Cortex of kidney (tissue), 1 donor: ENCODE data around the gene LRMDA.

ENCODE experiments used
- DNase-seq: peaks from one replicate; lab custom pipeline; 2025; lab: John Stamatoyannopoulos, UW

Gene LRMDA

DNA sequence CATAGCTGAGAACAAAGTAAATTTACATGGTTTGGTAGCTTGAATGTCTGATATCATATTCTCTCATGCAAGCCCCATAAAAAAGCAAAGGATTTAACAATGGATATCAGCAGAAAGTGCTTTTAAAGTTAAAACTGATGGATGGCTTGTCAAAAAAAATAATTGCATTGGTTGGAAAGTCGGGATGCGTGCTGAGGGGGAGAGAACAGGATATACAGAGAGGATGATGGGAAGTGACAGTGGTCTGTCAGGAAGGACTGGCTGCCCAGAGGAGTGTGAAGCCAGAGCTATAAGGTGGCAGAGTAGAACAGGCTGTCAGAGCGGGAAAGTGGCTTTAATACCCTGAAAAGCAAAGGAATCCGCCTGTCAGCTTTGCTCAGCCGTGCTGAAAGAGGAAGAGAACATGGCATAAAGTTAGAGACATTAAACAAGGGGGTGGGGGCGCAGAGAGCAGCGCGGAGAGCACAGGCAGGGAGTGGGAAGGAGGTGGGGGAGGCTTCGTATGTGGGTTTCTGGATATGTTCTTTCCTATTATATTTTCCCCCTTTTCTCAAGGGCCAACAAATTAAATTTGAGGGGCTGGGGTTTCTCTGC is 493.0 kb downstream of the LRMDA start:
- no peak for DNase-seq

DNA sequence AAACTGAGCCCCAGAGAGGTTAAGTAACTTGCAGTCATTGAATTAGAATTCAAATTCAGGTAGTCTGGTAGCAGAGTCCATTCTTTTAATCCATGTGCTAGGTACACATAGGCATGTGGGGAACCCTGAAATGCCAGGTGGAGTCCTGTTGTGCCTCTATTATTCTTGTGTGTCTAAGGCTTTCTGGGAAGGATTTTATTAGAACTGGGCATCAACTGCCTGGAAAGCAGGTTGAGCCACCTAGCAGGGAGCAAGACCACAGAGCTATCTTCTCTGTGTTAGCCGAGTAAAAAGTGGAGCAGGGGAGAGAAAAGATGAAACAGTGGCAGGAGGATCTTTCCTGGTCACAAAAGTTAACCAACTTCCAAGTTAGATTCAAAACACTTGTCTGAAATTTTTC is 494.6 kb downstream of the LRMDA start:
- DNase-seq: no peak

DNA sequence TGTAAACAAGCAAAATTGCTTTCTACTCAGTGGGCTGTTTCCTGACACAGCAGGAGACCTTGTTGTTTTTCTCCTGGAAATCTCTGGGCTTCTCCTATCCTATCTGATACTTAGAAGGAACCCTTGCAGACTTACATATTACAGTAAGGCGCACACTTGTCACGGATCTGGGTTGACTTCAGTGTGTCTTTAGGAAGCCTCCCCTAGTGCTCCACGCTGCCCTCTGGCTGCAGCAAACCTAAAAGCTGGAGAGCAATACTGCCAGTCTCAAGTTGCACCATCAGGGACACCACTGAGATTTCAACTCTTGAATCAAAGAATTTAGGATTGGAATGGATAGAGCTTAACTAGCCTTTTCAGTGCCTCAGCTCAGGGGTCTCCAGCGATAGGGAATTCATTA is 495.3 kb downstream of the LRMDA start:
- DNase-seq: no peak

DNA sequence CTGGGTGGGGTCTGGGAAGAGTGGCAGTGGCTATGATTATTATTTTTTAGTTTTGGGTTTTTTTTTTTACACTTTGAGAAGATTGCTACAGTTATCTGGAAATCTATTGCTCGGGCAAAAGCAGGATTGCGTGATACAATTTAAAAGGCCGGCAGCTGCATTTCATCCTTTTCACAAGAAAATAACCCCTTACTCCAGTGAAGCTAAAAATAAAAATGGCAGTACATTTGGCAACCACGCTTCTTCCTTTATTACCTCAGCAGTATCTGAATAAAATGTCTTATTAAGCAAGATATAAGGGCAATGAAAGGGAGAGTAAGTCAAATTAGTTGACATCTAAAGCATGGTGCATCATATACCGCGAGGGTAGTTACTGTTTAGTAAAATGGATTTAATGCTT is 496.8 kb downstream of the LRMDA start:
- no peak for DNase-seq

DNA sequence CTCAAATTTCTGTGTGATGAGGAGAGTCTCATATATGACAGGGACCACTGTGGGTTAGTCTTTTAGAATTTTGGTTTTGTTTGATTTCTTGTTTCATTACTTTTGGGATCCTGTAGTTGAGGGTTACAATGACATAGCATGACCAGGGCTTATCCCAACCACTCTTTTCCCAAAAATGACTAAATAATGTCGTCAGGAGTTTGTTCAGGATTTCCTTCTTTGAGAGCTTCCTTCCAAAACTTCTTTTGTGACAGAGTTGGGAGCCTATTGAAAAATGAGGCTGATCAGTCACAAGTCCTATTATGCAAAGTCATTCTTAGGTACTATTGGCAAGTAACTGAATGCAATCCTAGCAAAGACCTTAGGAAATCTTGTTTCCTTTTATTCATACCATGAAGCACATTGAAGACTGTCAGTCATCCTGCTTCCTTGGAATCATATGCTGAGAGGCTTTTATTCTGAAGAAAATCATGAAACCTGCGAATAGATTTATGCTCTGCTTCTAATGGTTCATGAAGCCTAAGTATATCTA is 498.3 kb downstream of the LRMDA start:
- no peak for DNase-seq

DNA sequence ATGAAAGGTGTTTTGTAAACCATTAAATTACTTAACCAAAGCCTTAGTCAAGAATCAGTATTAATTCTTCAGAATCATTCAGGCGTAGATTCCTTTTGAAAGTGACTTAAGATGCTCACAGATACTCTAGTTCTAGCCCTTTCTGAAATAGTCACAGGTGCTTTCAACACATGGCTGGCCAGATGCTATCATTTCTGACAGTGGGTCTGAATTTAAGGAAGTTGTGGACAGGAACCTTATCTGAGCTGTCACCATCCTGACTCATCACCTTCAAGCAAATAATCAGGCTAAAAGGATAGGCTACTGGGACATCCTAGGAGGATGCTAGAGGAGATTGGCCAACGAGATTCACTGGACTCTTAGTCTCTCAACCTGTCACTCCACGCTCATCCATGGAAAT is 501.5 kb downstream of the LRMDA start:
- no peak for DNase-seq

DNA sequence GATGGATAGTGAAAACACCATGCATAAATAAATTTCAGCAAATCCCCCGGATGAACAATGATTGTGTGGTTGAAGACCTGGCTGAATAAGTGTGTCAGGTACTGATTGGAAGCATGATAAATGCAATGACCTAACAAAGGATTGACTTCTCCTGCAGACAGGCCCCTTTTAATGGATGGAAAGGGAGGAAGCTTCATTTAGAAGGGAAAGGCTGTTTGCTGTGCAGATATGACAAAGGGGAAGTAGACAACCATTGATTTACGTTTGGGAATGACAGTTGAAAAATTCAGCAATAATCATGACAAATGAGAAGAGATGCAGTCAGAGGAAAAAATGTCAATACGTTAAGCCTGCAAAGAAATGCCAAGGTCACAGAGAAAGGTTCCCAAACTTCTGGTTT is 503.8 kb downstream of the LRMDA start:
- no peak for DNase-seq

DNA sequence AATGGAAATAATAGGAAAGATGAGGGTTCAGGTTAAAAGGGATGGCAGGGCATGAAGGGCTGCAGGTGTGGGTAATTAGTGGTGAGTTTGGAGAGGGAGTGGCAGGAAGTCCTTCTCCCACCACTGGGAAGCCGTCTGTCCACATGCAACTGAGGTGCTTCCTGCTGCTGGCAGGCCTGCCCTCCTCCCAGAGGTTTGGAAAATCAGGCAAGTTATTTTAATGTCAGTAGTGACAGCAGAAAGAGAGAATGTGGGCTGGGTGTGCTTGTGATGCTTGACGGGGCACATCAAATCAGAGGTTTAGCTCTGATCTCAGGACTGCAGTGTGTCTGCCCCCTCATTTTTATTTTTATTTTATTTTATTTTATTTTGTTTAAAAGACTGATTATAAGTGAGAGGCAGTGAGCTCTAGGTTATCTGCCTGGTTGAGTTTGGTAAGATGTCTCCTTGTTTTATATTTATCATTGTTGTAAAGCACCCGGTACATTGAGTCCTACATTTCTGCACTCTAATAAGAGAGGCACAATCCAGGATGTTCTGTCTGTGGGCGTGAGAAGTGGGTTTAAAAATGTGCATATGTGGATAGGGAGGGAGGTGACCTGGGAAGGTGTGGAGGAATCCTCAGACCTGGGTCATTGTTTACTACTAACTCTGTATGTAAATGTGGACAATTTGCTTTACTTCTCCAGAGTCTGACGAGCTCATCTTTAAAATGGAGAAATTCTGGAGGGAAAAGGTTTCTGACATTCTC is 504.4 kb downstream of the LRMDA start:
- no peak for DNase-seq

DNA sequence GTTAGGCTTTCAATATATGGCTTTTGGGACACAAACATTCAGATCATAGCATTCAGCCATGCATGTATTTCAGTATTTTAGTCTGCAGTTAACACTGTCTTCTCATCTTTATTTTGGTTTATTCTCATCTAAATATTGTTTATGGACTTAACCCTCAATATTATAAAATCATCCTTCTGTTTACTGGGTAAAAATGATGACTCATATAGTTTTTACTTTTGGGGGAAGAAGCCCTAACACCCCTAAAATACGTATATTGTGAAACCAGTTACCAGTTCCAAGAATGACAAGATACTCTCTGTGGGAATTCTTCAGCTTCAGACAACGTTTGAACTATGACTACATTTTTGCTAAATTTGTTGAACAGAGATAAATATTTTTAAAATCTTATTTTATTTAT is 505.4 kb downstream of the LRMDA start:
- no peak for DNase-seq

DNA sequence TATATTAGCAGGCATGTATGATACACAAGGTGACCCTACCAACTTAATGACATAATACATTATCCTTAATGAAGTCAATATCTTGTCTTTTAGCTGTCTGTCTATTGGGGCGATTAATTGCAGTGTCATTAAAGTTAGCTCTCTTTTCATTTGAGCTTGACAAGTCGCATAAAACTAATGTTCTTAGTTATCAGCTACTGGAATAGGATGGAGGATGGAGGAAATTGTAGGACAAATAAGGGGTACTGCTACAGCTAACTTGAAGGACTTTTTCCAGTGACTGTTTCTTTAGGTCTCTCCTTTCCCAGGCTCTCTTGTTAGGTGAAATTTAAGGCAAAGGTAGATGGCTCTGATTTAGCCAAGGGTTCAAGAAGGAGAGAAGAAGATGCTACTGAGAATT is 506.4 kb downstream of the LRMDA start:
- DNase-seq: no peak

DNA sequence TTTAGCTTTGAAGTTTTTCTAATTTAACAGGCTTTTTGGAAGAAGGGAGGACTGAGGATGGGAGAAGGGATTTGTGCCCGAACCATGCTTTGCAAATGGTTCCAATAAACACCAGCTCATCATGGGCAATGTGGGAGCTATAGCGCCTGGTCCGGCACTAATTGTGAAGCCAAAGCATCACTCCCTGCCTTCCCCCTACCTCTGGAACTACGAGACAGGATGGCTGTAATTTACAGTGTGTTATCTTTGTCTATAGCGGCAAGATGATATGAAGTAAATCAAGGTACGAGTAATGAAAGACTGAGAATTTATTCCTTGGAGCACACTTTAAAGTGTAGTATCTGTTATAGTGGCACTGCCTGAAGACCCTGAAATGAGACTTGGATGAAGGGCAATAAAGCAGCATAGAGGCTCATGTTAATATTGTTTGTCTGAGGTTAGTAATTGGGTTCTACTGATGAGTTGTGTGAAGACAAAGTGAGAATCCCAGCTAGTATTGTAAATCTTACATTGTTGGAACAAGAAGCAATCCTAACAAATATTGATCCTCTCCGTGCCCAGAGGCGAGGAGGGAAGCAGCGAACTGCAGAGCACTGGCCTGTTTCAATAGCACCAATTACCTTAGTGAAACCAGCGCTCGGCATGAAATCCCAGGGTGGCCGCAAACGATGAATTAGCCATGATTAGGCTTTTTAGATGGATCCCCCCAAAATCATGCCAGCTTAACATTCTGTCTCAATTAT is 507.1 kb downstream of the LRMDA start:
- no peak for DNase-seq

DNA sequence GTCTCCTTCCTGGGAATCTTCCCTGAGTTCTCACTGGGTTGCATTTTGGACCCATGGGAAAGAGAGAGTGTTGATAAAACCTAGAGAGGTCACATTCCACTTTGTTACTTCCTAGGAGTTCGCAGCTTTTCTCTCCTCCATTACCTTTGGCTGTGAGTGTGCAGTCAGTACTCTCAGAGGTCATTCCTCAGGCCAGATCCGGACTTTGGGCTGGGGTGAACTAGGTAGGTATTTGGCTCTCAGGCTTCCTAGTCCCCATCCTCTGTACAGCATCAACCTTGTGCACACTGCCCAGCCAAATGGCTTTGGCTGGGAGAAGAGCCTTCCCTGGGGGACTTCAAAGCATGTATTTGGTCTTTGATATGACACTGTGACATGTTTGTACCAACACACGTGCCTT is 508.1 kb downstream of the LRMDA start:
- no peak for DNase-seq

DNA sequence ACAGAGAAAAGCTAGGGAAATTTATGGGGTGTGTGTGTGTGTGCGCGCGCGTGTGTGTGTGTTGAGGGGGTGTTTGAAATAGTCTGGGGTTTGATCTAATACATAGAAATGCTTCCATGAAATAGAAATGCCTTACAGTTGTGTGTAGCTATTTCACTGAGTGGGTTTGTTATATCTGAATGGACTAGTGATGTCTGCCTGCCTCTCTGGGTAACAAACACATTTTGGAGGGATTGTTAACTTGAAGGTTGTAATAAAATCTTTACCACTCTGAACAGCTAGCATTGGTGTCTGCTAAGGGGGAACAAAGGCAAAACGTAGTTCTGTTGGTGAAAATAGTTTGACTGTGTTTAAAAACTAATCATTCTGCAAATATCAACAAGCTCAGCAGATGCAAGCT is 509.3 kb downstream of the LRMDA start:
- DNase-seq: no peak

DNA sequence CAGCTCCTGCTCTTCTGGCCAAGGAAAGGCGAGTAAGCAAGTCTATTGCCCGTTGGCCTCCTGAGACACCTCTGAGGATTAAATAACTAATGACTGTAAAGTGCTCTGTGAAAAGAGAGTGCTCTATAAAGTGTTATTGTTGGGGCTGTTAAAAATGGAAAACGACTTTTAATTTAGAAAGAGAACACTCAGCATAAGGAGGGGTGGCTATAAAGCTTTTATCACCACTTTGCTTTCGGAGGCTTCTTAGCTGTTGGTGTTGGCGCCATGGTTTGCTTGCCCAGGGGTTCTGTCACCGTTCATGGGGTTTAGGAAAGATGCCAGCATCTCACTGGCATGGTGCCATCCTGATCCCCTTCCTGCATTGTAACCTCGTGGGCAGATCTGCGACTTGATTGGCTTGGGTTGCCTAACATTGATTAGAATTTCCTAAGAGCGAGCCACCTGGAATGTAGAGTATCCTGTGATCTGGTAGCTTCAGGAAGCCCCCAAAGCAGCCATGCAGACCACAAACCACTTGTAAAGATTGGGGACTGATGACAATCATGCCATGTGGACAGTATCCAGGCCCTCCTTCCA is 509.9 kb downstream of the LRMDA start:
- no peak for DNase-seq

DNA sequence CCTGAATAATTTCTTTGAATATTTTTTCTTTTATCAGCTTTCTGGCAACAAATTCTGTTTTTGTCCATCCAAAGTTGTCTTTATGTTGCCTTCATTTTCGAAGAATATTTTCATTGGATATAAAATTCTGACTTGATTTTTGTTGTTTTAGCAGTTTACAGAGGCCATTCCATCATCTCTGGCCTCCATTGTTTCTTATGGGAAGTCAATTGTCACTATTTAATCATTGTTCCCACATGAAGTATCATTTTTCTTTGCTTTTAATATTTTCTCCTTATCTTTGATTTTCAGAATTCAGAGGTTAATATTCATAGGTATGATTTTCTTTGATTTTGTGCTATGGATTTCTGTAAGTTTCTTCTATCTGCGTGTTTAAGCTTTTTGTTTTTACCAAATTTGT is 512.6 kb downstream of the LRMDA start:
- no peak for DNase-seq

DNA sequence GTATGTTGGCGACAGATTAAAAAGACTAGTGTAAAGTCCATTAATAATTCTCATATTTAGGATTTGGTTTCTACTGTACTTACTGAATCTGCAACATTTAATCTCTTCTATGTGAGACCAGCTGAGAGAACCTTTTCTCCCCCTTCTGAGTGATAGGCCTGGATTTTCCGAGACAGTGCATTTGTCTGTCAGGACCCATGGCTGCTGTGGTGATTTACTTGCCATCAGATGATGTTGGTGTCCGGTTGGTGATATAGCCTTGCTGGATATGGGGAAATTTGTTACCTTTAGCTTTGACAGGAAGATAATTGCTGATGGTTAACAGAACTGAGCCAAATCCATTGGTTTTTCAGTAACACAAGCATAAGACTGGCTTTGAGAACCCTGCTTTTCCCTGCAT is 517.2 kb downstream of the LRMDA start:
- no peak for DNase-seq

DNA sequence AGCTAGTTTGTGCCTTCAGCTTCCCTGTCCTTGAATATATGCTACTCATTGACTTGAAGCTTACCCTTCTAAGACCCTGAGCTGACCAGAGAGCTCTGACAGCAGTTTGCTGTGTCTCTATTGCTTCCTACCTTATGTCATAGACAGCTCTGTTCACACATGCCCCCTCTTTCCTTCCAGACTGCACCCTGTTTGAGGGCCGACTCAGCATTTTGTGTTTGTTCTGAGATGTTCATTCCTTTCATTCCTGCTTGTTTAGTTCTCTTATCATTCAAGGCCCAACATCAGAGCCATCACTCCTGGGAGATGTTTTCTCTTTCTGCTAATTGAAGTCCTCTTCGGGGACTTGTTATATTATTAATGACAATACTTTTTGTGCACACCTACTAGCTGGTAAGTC is 518.9 kb downstream of the LRMDA start:
- no peak for DNase-seq

DNA sequence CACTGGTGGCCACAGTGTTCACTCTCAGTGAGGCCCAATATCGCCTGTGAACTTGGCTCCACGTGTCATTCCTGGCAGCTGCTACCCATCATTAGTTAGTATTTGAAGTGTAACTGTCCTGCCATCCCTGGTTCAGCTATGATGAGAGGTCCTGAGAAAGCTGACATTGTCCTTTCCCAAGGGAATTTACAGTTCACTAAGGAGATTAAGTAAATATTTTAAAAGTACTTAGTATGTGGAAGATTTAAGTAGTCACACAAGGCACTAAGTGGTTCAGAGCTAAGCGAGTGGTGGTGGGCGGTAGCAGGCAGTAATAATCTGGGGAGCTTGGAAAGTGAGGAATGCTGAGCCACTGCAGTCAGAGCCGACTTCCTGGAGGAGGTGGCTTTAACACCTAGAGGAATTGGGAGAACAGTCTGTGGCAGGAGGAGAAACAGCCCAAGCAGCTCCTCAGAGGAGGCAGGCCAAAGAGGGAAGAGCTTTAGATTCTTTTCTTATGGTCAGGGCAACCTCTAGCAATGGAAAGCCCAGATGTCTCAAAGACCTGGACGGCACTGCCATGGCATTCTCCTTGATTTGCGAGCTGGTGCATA is 519.7 kb downstream of the LRMDA start:
- DNase-seq: no peak

DNA sequence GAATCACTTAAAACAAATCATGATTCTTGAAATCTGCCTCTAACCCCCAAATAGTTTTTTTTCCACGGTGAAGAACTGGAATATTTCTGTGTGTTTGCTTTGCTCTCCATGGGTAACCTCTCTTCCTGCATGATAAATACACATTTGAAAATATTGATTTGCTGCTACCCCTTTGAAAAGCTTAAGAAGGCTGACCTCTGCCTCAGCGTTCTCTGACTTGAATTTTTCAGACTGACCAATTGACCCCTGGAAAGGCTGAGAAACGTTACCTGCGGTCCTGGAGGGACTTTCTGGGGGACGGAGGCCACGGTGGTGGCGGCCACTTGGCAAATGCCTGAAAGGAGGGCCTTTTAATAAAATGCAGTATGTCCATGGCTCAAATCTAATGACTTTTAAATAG is 520.2 kb downstream of the LRMDA start:
- no peak for DNase-seq

DNA sequence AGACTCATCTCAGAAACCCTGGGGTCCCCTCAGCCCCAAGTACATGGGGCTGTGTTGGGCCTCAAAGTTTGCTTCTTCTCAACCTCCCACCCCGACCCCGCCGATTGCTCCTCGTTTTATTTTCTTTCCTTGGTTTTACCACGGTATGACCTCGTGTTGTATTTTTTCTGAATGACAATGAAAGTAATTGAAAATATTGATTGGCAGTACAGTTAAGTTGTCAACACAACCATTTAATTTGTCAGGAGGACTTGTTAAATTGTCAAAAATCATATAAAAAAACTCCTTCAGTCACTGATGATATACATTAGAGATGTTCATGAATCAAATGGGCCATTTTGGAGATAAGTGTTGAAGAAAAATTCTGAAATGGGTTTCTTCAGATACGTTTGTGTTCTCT is 520.7 kb downstream of the LRMDA start:
- DNase-seq: no peak

DNA sequence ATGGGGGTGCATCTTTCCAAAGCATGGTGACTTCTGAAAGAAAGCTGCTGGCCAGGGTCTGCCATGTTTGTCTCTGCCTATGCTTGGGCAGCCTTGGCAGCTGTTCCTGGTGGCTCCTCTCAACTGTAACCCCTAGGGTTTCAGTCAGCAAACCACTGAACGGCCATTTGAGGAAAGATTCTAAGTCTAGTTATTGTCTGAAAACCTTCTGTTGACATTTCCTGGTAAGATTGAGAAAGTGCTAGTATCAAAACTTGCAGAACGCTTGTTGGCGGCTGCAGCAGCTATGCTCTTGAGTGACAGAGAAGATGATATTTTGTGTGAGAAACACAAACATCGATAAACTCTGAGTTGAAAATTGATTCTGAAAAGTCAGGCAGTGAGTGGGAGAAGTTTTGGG is 523.1 kb downstream of the LRMDA start:
- no peak for DNase-seq

DNA sequence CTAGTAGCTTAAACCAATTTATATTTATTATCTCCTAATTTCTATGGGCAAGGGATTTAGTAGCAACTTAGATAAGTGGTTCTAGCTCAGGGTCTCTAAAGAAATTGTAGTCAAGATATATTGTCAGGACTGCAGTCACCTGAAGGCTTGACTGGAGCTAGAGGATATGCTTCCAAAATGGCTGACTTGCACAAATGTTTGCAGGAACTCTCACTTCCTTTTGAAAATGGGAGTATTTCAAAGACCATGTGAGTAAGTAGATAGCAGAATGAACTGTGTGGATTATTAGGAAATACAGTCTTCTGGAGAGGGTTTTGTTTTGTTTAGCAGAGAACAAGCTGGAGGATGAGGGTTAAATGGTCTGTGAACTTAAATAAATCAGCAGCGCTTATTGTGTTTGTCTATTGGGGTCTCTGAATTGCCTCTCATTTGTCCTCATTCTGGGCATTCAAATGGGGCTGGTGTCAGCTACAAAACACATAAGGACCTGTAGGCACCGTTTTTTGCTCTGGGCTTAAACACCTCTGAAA is 524.6 kb downstream of the LRMDA start:
- DNase-seq: no peak
